ENCODE data around the gene CXCL14. TPM values are rescaled to one million over a fixed set of nuclear protein-coding genes. Genes with fewer than 3 reads are reported as not detected.

Gene CXCL14
- total and polyA plus RNA-seq, 2 of the 13 experiments (the other 11 are each of a cell fraction or from before 2014, with no cell fraction given): not detected

DNA sequence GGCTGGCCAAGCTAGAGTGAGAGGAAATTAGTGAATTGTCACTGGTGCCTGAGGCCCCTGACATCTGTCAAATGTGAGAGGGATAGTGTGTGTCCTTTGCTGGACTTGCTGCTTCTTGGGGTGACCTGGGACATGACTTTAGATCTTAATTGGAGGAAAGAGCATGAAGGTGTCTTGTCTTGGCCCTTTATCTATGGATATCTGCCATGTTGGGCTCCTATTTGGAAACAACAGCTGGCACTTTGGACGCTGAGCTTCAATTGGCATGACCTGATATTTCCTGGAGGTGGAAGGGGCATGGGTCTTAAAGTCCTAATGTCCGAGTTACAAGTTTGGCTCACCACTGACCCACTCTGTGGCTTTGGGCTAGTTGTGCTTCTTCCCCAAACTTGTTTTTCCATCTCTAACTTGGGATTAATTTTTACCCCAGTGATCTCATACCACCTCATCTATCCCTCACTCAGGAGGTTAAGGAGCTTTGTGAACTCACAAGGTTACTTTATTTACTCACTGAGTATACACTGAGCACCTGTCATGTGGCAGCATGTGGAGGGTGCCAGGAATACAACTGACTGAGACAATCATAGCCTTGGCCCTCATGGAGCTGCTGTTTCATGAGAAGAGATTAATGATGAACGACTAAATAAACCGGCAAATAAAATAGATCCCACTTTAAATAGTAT is 30.1 kb upstream of the CXCL14 start (continued):
- TF ChIP-seq, protein P1, sequence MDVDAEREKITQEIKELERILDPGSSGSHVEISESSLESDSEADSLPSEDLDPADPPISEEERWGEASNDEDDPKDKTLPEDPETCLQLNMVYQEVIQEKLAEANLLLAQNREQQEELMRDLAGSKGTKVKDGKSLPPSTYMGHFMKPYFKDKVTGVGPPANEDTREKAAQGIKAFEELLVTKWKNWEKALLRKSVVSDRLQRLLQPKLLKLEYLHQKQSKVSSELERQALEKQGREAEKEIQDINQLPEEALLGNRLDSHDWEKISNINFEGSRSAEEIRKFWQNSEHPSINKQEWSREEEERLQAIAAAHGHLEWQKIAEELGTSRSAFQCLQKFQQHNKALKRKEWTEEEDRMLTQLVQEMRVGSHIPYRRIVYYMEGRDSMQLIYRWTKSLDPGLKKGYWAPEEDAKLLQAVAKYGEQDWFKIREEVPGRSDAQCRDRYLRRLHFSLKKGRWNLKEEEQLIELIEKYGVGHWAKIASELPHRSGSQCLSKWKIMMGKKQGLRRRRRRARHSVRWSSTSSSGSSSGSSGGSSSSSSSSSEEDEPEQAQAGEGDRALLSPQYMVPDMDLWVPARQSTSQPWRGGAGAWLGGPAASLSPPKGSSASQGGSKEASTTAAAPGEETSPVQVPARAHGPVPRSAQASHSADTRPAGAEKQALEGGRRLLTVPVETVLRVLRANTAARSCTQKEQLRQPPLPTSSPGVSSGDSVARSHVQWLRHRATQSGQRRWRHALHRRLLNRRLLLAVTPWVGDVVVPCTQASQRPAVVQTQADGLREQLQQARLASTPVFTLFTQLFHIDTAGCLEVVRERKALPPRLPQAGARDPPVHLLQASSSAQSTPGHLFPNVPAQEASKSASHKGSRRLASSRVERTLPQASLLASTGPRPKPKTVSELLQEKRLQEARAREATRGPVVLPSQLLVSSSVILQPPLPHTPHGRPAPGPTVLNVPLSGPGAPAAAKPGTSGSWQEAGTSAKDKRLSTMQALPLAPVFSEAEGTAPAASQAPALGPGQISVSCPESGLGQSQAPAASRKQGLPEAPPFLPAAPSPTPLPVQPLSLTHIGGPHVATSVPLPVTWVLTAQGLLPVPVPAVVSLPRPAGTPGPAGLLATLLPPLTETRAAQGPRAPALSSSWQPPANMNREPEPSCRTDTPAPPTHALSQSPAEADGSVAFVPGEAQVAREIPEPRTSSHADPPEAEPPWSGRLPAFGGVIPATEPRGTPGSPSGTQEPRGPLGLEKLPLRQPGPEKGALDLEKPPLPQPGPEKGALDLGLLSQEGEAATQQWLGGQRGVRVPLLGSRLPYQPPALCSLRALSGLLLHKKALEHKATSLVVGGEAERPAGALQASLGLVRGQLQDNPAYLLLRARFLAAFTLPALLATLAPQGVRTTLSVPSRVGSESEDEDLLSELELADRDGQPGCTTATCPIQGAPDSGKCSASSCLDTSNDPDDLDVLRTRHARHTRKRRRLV (CRISPR knock-in tag; IDR thresholded peaks at IDR 0.05): no peak
- TF ChIP-seq ZNF430 (CRISPR knock-in tag; IDR thresholded peaks at IDR 0.05) (no peak), ZNF446 (CRISPR knock-in tag; IDR thresholded peaks at IDR 0.05) (no peak), ZNF629 (CRISPR knock-in tag; conservative IDR thresholded peaks at IDR 0.05) (no peak), MAFF (IDR thresholded peaks at IDR 0.05; ENCODE audit: low read depth, low read length) (no peak), SATB2 (CRISPR knock-in tag; IDR thresholded peaks at IDR 0.05) (no peak), ASH2L (IDR thresholded peaks at IDR 0.05; ENCODE audit: insufficient read length, low read depth, low read length) (no peak), ZC3H13 (CRISPR knock-in tag; IDR thresholded peaks at IDR 0.05) (no peak)
- TF ChIP-seq, protein P2, sequence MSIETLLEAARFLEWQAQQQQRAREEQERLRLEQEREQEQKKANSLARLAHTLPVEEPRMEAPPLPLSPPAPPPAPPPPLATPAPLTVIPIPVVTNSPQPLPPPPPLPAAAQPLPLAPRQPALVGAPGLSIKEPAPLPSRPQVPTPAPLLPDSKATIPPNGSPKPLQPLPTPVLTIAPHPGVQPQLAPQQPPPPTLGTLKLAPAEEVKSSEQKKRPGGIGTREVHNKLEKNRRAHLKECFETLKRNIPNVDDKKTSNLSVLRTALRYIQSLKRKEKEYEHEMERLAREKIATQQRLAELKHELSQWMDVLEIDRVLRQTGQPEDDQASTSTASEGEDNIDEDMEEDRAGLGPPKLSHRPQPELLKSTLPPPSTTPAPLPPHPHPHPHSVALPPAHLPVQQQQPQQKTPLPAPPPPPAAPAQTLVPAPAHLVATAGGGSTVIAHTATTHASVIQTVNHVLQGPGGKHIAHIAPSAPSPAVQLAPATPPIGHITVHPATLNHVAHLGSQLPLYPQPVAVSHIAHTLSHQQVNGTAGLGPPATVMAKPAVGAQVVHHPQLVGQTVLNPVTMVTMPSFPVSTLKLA (IDR thresholded peaks at IDR 0.05): no peak

Measured in HepG2 (cell line).